Measurements from ENCODE around the gene EHD2.
"Not testable (repeated sequence)": the region's sequence is repeated elsewhere in the genome, so short reads cannot be mapped to it uniquely, and the experiment has no call there.

The EHD2 gene

DNA sequence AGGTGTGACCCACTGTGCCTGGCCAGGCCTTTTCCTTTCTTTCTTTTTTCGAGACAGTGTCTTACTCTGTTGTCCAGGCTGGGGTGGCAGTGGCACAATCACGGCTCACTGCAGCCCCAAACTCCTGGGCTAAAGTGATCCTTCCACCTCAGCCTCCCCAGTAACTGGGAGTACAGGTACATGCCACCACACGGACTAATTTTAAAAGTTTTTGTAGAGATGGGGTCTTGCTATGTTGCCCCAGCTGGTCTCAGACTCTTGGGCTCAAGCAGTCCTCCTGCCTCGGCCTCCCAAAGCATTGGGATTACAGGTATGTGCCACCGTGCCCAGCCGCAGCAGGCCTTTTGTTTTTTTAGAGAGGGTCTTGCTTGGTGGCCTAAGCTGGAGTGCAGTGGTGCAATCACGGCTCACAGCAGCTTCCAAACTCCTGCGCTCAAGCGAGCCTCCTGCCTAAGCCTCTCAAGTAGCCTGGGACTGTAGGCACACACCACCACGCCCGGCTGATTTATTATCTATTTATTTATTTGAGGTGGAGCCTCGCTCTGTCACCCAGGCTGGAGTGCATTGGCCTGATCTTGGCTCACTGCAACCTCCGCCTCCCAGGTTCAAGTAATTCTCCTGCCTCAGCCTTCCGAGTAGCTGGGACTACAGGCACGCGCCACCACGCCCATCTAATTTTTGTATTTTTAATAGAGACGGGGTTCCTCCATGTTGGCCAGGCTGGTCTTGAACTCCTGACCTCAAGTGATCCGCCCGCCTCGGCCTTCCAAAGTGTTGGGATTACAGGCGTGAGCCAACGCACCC lies 64.2 kb downstream of the EHD2 start:
- DNase-seq, result not testable (repeated sequence)

DNA sequence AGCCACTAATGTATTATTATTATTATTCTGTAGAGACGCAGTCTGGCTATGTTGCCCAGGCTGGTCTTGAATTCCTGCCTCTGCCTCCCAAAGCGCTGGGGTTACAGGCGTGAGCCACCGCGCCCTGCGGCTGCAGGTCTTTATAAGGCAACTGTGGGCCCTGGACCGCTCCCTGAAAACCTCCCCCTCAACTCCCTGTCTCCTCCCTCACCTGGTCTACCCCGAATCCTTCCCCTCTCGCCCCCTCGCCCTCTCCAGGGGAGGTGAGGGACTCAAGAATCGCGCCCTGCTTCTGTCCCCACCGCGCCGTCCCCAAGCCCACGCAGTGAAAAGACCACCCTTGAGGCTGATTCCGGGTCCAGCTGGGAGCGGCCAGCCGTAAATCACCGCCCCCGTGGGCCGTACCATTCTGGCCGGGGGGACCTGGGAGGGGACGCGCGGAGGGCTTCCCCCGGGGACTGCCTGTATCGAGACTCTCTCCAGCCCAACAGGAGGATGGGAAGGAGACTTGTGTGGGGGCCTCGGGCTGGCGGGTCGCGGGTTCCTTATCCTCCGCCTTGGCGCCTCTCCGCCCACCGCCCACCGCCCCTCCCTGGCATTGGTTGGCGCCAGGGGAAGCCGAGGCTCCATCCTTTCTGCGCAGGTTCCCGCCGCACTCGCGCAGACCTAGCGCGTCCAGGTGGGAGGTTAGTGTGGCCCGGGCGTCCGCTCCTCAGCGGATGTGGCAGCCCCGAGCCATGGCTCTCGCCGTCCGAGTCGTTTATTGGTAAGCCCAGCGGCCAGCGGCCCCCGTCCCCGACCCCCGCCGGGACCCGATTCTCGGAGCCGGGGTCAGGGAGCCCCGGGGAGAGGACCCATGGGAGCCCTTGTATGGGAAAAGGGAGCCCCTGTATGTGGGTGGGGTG lies 65.1 kb downstream of the EHD2 start, which contains the start of gene SELENOW:
TSS of gene SELENOW (plus strand) at position 655 of the 905 bp plus-strand sequence. CDS start at position 738, 83 bp downstream.
- peak; percentile 76 for DNase-seq

DNA sequence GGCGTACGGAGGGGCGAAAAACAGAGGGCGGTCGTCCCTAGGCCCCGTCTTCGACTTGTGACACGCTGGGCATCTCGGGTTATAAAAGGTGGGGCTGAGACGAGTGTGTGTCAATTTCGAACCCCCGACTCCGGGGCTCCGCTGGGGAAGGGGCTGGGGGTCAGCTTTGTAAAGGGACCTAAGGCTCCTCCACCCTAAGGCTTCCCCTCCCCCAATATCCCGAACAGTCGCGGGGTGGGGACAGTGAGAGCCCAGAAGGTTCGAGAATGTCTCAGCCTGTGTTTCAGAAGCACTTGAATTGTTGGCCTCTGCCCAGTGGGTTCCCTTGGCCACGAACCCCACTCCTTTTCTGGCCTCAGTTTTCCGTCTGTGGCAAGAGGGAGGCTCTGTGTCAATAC lies 65.7 kb downstream of the EHD2 start:
- DNase-seq, result no peak

DNA sequence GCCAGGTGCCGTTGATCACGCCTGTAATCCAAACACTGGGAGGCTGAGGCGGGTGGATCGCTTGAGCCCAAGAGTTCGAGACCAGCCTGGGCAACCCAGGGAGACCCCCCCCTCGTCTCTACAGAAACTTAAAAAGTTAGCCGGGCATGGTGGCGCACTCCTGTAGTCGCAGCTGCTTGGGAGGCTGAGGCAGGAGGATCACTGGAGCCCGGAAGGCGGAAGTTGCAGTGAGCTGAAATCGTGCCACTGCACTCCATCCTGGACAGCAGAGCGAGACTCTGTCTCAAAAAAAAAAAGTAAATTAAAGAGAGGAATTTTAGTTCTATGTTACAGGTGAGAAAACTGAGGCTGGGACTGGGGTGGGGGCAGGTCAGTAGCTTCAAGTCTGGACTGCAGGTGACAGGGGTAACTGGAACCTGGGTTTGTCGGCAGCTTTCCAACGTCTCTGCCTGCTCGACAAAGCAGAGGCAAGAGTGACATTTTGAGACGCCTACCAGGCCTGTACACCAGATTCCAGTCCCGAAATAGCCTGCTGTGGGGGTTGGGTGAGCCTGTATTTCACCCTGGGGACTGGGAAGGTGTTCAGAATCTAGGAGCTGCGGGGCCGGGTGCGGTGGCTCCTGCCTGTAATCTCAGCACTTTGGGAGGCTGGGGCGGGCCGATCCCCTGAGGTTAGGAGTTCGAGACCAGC lies 66.4 kb downstream of the EHD2 start:
- no peak for DNase-seq

DNA sequence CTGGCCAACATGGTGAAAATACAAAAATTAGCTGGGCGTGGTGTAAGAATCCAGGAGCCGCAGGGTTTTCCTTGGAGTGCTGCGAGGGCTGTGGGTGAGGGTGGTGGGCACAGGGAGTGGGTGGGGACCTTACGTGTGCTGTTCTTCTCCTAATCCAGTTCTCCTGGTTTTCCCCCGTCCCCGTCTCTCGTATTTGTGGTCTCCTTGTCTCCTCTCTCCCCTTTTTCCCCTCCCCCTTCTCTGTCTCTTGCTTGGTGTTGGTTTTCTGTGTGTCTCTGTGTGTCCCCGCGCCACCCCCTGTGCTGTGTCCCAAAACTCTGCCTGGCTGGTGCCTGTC lies 67.0 kb downstream of the EHD2 start:
- no peak for DNase-seq

DNA sequence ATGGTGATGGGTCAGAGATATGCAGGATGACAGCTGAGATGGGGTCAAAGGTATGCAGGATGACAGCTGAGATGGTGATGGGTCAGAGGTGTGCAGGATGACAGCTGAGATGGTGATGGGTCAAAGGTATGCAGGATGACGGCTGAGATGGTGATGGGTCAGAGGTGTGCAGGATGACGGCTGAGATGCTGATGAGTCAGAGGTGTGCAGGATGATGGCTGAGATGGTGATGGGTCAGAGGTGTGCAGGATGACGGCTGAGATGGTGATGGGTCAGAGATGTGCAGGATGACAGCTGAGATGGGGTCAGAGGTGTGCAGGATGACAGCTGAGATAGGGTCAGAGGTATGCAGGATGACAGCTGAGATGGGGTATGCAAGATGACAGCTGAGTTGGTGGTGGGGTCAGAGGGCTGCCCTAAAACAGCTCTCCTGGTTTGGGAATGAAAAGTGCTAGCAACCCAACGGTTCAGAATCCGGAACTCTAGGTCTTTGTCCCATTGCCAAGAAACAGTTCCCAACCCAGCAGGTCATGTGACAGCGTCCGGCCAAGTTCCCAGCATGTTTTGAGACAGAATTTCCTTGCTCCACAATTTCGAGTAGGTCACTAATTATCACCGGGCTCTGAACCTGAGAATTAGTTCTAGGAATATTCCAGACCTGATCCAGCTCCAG lies 68.5 kb downstream of the EHD2 start:
- no peak for DNase-seq

DNA sequence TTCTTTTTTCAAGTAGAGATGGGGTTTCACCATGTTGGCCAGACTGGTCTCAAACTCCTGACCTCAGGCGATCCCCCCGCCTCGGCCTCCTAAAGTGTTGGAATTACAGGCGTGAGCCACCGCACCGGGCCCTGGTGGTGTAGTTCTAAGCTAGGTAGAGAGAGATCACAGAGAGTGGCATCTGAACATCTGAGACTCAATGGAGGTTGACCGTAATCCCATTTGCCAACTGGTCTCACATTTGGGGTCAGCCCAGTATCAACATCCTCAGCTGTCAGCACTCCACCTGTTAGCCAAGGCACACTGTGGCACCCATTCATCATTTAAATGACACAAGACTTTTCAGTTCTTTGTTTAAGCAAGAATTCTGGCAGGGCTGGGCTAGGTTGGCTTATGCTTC lies 73.3 kb downstream of the EHD2 start:
- DNase-seq, result no peak

DNA sequence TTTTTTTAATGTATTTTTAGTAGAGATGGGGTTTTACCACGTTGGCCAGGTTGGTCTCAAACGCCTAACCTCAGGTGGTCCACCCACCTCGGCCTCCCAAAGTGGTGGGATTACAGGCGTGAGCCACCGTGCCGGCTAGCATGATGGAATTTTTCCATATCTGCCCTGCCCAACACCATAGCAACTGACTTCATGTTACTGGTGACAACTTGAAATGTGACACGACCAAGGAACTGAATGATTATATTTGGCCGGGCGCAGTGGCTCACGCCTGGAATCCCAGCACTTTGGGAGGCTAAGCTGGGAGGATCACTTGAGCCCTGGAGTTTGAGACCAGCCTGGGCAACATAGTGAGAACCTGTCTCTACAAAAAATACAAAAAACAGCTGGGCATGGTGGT lies 74.1 kb downstream of the EHD2 start:
- DNase-seq, result not testable (repeated sequence)

DNA sequence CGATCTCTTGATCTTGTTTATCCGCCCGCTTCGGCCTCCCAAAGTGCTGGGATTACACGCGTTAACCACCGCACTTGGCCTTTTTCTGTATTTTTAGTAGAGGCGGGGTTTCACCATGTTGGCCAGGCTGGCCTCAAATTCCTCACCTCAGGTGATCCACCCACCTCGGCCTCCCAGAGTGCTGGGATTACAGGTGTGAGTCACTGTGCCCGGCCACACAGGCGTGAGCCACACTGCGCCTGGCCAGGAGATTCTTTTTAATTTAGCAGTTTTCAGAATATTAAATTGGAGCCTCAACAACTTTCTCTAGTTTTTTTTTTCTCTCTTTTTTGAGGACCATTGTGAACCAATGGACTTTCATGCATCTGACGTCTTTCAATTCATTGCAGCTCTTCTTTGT lies 76.6 kb downstream of the EHD2 start:
- not testable (repeated sequence) for DNase-seq

DNA sequence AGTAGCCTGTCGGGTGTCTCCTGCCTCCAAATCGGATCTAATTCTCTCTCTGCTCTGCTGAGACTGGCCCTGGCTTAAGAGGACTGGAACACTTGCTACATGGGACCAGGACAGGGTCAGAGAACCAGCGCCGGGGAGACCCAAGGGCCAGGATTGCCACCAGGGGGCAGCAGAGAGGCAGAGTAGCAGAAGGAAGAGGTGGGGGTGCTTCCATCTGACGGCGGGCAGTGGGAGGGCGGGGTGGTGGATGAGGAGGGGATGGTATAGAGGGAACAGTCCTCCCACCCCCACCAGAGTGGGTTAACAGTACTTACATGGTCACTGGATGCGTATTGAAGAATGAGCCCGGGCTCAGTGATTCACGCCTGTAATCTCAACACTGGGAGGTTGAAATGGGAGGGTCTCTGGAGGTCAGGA lies 77.2 kb downstream of the EHD2 start:
- DNase-seq, result peak; percentile 88

DNA sequence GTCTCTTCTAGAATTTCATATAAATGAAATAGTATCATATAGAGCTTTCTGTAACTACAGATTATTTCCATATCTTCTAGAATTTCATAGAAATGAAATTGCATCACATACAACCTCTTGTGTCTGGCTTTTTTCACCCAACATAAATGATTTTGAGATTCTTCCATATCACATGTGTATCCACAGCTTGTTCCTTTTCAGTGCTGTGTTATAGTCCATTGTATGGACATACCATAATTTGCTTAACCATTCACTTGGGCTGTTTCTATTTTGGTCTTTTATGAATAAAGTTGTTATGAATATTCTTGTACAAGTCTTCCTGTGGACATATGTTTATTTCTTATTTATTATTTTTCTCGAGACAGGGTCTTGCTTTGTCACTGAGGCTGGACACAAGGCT lies 79.4 kb downstream of the EHD2 start:
- no peak for DNase-seq
